Activated B cell treated with CpG ODN at 0.5 μM for 24 hours (primary cell): ENCODE results near the gene OR10AD1. TPM values are rescaled to one million over a fixed set of nuclear protein-coding genes. Genes with fewer than 3 reads are reported as not detected.

ENCODE experiments used
- ATAC-seq: fragments of 200-7000 bp; cut with Tn5 transposase; one replicate; pipeline ENCODE4 v1.10.0; 2021; ENCODE audit warnings: low read depth, mild to moderate bottlenecking, moderate library complexity
- CTCF ChIA-PET: fragments of 350-600 bp; sonication (Branson Sonifier 250); formaldehyde crosslinking; loops from one replicate; lab custom pipeline; 2021; ENCODE audit warnings: antibody characterized with exemption; lab: Charles Lee
- POLR2A ChIA-PET: fragments of 350-600 bp; sonication (Branson Sonifier 250); formaldehyde crosslinking; loops from one replicate; lab custom pipeline; 2021; ENCODE audit warnings: antibody characterized with exemption; lab: Charles Lee
- DNase-seq: peaks from one replicate; pipeline ENCODE4 v3.0.0; 2022
- H3K27ac Mint-ChIP-seq: one replicate; pipeline ENCODE4 v1.8.0; 2020; ENCODE audit warnings: mixed read lengths
- H3K27me3 Mint-ChIP-seq: one replicate; pipeline ENCODE4 v1.8.0; 2021; ENCODE audit warnings: mixed read lengths
- H3K36me3 Mint-ChIP-seq: one replicate; pipeline ENCODE4 v1.8.0; 2021; ENCODE audit warnings: low read depth, mixed read lengths
- H3K4me1 Mint-ChIP-seq: one replicate; pipeline ENCODE4 v1.8.0; 2021; ENCODE audit warnings: mixed read lengths
- H3K4me3 Mint-ChIP-seq: one replicate; pipeline ENCODE4 v1.8.0; 2020; ENCODE audit warnings: mild to moderate bottlenecking, mixed read lengths
- H3K9me3 Mint-ChIP-seq: one replicate; pipeline ENCODE4 v1.8.0; 2020; ENCODE audit warnings: mixed read lengths
- intact Hi-C: fragments of 100-400 bp; cut with micrococcal nuclease; formaldehyde crosslinking; loops from one replicate; pipeline ENCODE4 v1.15.1; 2024
- total RNA-seq: library from RNA; stranded (reverse); gene quantifications from 2 replicates; pipeline ENCODE4 v1.2.3, GENCODE V29; 2022
- TF ChIP-seq, protein P1 (sequence below): fragments of 200-600 bp; IDR thresholded peaks from one replicate; pipeline ENCODE4 v1.8.0; 2022; ENCODE audit warnings: antibody characterized with exemption, mild to moderate bottlenecking

The OR10AD1 gene
- total RNA-seq, 1 donor from 2014 or later: not detected

DNA sequence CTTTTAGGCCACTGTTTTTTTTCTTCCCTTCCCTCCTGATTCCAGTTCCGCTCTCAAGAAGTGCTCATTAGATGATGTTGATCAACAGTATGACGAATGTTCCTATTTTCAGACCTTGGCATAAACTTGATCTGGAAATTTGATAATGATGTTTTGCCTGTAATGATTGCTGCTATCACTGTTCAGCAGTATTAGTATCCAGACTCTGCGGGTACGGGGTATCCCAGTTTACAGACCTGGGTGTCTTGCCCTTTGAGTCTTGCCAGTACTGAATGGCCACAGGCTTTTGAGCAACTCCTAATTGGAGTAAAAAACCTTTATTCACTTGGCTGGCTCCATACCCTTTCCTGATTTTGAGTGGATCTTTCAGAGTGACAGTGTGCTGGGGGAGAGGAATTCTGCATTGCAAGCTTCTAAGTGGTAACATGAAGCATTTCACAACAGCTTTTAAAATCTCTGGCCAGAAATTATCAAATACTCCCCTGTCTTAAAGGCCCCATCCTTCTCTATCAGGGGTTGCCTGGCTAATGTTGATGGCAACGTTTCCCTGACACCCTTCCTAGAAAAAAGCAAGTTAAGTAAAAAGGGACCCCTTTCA is 39.8 kb downstream of the OR10AD1 start:
- H3K9me3 Mint-ChIP-seq: no peaks in the 10 kb centered on the region
- no peak overlapping the region for H3K27ac Mint-ChIP-seq
- H3K4me3 Mint-ChIP-seq: no peak overlapping the region
- TF ChIP-seq, protein P1, sequence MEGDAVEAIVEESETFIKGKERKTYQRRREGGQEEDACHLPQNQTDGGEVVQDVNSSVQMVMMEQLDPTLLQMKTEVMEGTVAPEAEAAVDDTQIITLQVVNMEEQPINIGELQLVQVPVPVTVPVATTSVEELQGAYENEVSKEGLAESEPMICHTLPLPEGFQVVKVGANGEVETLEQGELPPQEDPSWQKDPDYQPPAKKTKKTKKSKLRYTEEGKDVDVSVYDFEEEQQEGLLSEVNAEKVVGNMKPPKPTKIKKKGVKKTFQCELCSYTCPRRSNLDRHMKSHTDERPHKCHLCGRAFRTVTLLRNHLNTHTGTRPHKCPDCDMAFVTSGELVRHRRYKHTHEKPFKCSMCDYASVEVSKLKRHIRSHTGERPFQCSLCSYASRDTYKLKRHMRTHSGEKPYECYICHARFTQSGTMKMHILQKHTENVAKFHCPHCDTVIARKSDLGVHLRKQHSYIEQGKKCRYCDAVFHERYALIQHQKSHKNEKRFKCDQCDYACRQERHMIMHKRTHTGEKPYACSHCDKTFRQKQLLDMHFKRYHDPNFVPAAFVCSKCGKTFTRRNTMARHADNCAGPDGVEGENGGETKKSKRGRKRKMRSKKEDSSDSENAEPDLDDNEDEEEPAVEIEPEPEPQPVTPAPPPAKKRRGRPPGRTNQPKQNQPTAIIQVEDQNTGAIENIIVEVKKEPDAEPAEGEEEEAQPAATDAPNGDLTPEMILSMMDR: no peak
- ATAC-seq: no peak
- POLR2A ChIA-PET: no interaction called here
- intact Hi-C loops: no loop called here
- no peak for DNase-seq
- peaks cover 12% of the 10 kb centered on the region for H3K27me3 Mint-ChIP-seq
- peaks cover 3% of the 10 kb centered on the region for H3K4me1 Mint-ChIP-seq
- no peaks in the 10 kb centered on the region for H3K36me3 Mint-ChIP-seq
- CTCF ChIA-PET: interaction anchor here (1.2 to 2.2 kb wide), 6 partner anchors 20 to 455 kb away, joined by 3 to 10 read pairs (median 4); partner anchors contain the start of genes CCDC184 and SENP1

DNA sequence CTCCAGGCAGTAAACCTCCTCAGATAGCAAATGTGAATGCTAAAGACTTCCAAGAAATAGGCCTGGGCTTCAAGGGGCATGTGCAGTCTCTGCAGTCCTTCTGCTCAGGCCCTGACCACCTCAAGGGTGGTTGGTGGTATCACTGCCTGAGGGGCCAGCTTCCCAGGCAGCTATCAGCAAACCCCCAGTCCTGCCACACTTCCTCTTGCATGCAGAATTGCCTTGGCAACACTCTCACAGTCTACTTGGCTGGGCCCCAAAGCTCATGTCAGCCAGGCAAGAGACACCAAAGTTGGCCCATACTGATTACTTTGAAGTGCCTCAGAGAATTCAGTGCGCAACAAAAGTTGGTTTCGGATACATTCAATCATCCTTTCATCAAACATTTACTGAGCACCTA is 42.3 kb downstream of the OR10AD1 start:
- Mint-ChIP-seq H3K27ac (no peak overlapping the region), H3K4me3 (no peak overlapping the region), H3K4me1 (peaks cover 22% of the 10 kb centered on the region), H3K27me3 (peaks cover 7% of the 10 kb centered on the region), H3K36me3 (peaks cover 4% of the 10 kb centered on the region), H3K9me3 (no peaks in the 10 kb centered on the region)
- intact Hi-C loops: no loop called here
- ChIA-PET POLR2A (interaction anchor here (1.1 kb wide), 1 partner anchor 22 kb away, joined by 5 read pairs; the partner anchor contains the start of gene CCDC184), CTCF (no interaction called here)
- TF ChIP-seq, protein P1: no peak
- ATAC-seq (no peak), DNase-seq (no peak)

DNA sequence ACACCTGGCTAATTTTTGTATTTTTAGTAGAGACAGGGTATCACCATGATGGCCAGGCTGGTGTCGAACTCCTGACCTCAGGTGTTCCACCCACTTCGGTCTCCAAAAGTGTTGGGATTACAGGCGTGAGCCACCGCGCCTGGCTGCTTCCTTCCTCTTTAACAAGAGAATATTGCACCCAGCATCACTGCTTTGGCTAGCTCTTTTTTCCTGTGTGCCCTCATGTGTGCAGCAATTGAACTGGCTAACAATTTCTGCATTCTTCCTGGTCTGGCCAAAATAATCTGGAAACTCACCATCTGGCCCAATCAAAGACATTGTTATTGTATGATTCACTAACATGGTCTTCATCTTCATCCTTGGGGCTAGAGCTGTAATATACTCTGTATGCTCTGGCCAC is 43.0 kb downstream of the OR10AD1 start:
- Mint-ChIP-seq H3K27ac (no peak overlapping the region), H3K27me3 (peaks cover 3% of the 10 kb centered on the region), H3K4me3 (no peak overlapping the region), H3K9me3 (no peaks in the 10 kb centered on the region), H3K36me3 (peaks cover 4% of the 10 kb centered on the region), H3K4me1 (peaks cover 22% of the 10 kb centered on the region)
- intact Hi-C loops: no loop called here
- ChIA-PET POLR2A (interaction anchor here (1.1 kb wide), 1 partner anchor 23 kb away, joined by 5 read pairs; the partner anchor contains the start of gene CCDC184), CTCF (interaction anchor here (0.7 kb wide), 1 partner anchor 33 kb away, joined by 4 read pairs; no protein-coding TSS in a partner anchor)
- no peak for ATAC-seq
- DNase-seq: no peak
- TF ChIP-seq, protein P1: no peak

DNA sequence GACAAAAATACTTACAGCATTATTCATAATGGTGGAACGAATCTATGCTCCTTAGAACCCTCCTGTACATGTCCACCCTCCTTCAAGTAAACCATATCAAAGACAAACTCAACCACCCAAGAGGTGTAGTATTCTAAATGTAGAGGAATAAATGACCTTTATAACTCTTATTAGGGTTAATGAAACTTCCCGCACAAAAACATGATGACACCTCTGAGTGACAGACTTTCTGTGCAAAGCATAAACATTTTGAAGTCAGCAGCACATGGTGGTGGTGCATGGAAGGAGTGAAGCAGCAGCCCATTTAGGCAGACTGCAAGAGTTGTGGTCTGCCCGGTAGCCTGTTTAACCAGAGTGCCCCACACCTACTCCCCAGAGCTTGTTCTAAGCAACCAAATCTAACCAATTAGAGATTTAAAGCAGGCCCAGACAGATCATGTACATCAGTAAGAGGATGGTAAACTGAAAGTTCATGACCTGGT is 45.2 kb downstream of the OR10AD1 start:
- Mint-ChIP-seq H3K27ac (peak overlapping the region; percentile 97), H3K4me1 (peaks cover 26% of the 10 kb centered on the region), H3K9me3 (no peaks in the 10 kb centered on the region), H3K27me3 (peaks cover 2% of the 10 kb centered on the region), H3K36me3 (peaks cover 13% of the 10 kb centered on the region), H3K4me3 (peak overlapping the region; percentile 96)
- ATAC-seq: no peak
- intact Hi-C loops: loop anchor here (1.0 to 5.0 kb wide), 9 partner anchors 25 to 559 kb away; partner anchors contain the start of genes CCDC184, CCNT1, PFKM and SENP1
- TF ChIP-seq, protein P1: no peak
- DNase-seq: no peak
- ChIA-PET CTCF (interaction anchor here (0.8 to 1.5 kb wide), 10 partner anchors 8 to 75 kb away, joined by 3 to 8 read pairs (median 3); partner anchors contain the start of genes CCDC184, PFKM and SENP1), POLR2A (interaction anchor here (0.7 to 3.2 kb wide), 12 partner anchors 13 to 524 kb away, joined by 3 to 61 read pairs (median 6); partner anchors contain the start of genes CCDC184, KANSL2, PFKM and SENP1)
